Activated naive CD4-positive, alpha-beta T cell treated with anti-CD3 and anti-CD28 coated beads, Interleukin-2, amount 50 U/mL, for 24 hours (primary cell): ENCODE data around the gene CNTNAP2.

Experiments
- H3K27ac Mint-ChIP-seq: one replicate; pipeline ENCODE4 v1.8.0; 2021; ENCODE audit warnings: mild to moderate bottlenecking, mixed read lengths
- H3K27me3 Mint-ChIP-seq: one replicate; pipeline ENCODE4 v1.8.0; 2021; ENCODE audit warnings: mixed read lengths
- H3K36me3 Mint-ChIP-seq: one replicate; pipeline ENCODE4 v1.8.0; 2021; ENCODE audit warnings: mixed read lengths
- H3K4me1 Mint-ChIP-seq: one replicate; pipeline ENCODE4 v1.8.0; 2021; ENCODE audit warnings: mixed read lengths
- H3K4me3 Mint-ChIP-seq: one replicate; pipeline ENCODE4 v1.8.0; 2021; ENCODE audit warnings: mild to moderate bottlenecking, mixed read lengths
- H3K9me3 Mint-ChIP-seq: one replicate; pipeline ENCODE4 v1.8.0; 2021; ENCODE audit warnings: mixed read lengths

Gene CNTNAP2

DNA sequence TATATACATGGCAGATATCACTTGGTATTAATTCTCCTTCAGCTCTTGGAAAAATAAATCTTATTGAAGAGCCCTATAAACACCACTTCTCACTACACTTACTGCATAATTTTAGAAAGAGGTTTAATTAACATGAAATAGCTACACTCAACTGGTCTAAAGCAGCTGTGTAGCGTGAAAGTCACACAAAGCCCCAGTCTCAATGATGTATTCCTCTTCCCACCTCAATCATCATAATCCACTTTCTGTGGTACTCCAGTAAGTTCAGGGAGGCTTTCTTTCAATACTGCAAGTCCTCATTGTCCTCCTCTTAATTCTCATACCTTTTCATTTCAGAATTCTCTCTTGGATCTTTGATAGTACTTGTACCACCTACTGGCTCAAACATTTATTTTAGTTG, 688.0 kb downstream of the CNTNAP2 start:
- Mint-ChIP-seq H3K4me3 (no peak overlapping the region), H3K27ac (no peak overlapping the region), H3K27me3 (no peaks in the 10 kb centered on the region), H3K36me3 (no peaks in the 10 kb centered on the region), H3K4me1 (no peaks in the 10 kb centered on the region), H3K9me3 (peaks cover 11% of the 10 kb centered on the region)

DNA sequence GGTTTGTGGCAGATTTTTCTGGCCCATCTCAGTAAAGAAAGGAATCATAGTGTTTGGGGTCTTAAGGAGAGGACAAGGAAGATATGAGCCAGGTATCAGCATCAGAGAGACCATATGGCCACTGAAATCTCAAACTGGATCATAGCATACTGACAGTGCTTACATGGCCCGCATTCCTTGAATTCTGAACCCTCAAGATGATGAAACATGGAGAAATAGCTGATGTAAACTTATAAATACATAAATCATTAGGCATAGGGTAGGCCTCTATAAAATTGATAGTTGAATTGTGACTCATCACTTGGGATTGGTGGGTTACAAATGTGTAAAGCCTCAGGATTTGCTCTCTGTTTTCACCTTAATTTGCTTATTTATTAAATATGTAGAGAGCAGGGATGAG, 688.5 kb downstream of the CNTNAP2 start:
- H3K4me3 Mint-ChIP-seq, result no peak overlapping the region
- peaks cover 9% of the 10 kb centered on the region for H3K9me3 Mint-ChIP-seq
- no peaks in the 10 kb centered on the region for H3K36me3 Mint-ChIP-seq
- H3K4me1 Mint-ChIP-seq, result no peaks in the 10 kb centered on the region
- H3K27me3 Mint-ChIP-seq, result no peaks in the 10 kb centered on the region
- no peak overlapping the region for H3K27ac Mint-ChIP-seq

DNA sequence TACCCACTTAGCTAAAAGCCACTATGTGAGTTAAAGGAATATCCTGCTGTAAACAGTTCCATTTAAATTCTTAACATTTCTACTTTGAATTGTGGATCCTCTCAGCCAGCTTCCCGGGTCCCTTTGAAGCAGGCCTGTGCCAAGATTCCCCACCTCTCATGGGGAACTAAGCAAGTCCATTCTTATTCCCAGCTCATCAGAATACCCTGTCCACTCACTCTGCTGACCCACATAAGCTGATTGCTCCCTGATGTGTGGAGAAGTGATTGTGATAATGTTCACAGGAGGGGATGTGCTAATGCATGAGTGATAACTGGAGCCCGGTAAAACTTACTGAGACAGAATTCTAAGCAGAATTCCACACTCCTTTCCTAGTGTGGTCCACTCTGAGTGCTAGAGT, 709.7 kb downstream of the CNTNAP2 start:
- Mint-ChIP-seq H3K4me3 (no peak overlapping the region), H3K27ac (no peak overlapping the region), H3K36me3 (no peaks in the 10 kb centered on the region), H3K4me1 (no peaks in the 10 kb centered on the region), H3K9me3 (peaks cover 10% of the 10 kb centered on the region), H3K27me3 (no peaks in the 10 kb centered on the region)

DNA sequence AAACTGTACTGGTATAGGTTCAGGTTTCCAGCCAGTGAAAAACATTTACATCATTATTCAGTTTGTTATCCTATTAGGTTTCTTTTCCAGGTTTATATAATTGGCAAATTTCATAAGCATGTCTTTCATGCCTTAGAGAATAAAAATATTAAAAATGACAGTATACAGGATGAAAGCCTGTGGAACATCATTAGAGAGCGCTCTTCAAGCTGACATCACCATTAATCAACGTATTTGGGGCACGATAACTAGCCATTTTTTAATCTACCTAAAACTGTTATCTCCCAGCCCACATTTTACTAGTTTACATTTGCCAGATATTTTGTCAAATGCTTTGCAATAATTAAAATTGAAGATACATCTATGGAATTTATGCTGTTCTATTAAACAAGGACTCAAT, 714.1 kb downstream of the CNTNAP2 start:
- peaks cover 5% of the 10 kb centered on the region for H3K9me3 Mint-ChIP-seq
- H3K27me3 Mint-ChIP-seq, result no peaks in the 10 kb centered on the region
- H3K36me3 Mint-ChIP-seq, result no peaks in the 10 kb centered on the region

DNA sequence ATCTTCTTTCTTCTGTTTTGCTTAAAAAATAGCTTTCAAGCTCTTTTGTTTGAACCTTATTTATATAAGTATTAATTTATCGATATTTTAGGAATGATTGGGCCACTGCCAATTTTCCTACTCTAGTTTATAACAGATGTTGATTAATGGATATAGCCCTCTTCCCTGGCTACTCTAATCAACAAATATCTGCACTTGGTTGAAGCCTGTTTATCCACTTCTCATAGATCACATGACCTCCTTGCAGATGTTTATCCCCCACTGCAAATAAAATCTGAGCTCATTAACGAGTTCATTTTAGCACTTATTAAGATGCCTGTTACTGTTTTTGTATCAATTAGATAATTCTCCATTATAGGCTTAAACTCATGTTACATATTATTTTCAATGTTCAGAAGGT, 715.3 kb downstream of the CNTNAP2 start:
- H3K36me3 Mint-ChIP-seq, result no peaks in the 10 kb centered on the region
- no peak overlapping the region for H3K27ac Mint-ChIP-seq

More for the DNA sequence above, 714.1 kb downstream of the CNTNAP2 start:
- Mint-ChIP-seq H3K4me1 (no peaks in the 10 kb centered on the region), H3K4me3 (no peak overlapping the region), H3K27ac (no peak overlapping the region)

DNA sequence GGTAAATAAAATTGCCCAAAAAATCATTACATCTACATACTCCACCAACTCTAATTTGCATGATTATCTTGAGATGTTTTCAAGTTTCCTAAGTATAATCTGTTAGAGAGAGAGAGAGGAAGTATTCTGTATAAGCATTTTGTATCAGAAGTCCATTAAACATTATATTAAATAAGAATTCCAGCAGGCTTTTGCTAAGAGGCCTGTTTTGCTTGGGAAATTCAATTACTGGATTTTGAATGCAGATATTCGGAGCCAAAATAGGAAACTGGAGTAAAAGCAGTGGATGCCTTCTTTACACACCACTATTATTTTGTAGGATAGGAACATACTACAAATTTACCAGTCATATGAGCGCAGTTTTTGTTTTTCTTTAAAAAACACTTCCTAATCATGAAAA, 727.8 kb downstream of the CNTNAP2 start:
- Mint-ChIP-seq H3K4me3 (no peak overlapping the region), H3K36me3 (peaks cover 1% of the 10 kb centered on the region), H3K9me3 (no peaks in the 10 kb centered on the region), H3K4me1 (no peaks in the 10 kb centered on the region), H3K27ac (no peak overlapping the region), H3K27me3 (no peaks in the 10 kb centered on the region)

More for the DNA sequence above, 715.3 kb downstream of the CNTNAP2 start:
- H3K27me3 Mint-ChIP-seq, result no peaks in the 10 kb centered on the region
- H3K9me3 Mint-ChIP-seq, result peaks cover 5% of the 10 kb centered on the region
- no peak overlapping the region for H3K4me3 Mint-ChIP-seq
- no peaks in the 10 kb centered on the region for H3K4me1 Mint-ChIP-seq

DNA sequence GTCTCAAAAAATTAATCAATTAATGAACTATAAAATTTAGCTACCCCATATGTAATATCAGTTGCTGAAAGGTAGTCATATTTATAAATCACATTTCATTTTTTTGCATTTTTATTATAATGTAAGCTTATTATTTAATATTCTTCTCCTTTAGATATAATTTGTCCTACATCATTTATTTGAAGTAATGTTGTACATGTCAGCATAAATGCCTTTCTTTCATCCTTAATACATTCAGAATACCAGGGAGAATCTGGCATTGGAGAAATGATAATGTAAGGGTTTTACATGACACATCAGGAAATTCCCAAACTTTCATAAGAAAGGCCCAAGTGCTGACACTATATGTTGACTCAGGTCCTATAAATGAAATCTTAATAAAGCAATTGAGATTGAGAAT, 742.1 kb downstream of the CNTNAP2 start:
- Mint-ChIP-seq H3K27ac (no peak overlapping the region), H3K4me1 (no peaks in the 10 kb centered on the region), H3K4me3 (no peak overlapping the region), H3K9me3 (peaks cover 9% of the 10 kb centered on the region), H3K27me3 (no peaks in the 10 kb centered on the region), H3K36me3 (no peaks in the 10 kb centered on the region)

DNA sequence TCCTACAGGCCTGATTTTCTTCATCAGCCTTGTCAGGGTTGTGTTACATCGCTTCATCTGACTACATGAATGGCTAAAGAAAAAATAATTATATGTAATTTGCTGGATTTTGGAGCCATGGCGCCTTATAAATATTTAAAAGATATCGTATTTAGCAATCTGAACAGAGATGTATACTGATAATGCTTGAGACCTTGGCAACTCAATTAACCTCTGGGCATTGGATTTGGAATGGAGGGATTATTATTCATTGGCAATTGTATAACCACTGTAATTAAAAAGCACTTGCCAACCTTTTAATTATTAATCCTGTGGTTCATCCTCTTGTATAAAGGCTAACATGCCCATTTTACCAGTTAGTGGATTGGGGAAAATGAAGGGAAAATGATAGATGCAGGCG, 745.1 kb downstream of the CNTNAP2 start:
- Mint-ChIP-seq H3K27ac (no peak overlapping the region), H3K27me3 (no peaks in the 10 kb centered on the region), H3K4me3 (no peak overlapping the region), H3K36me3 (no peaks in the 10 kb centered on the region), H3K9me3 (peaks cover 9% of the 10 kb centered on the region), H3K4me1 (no peaks in the 10 kb centered on the region)

DNA sequence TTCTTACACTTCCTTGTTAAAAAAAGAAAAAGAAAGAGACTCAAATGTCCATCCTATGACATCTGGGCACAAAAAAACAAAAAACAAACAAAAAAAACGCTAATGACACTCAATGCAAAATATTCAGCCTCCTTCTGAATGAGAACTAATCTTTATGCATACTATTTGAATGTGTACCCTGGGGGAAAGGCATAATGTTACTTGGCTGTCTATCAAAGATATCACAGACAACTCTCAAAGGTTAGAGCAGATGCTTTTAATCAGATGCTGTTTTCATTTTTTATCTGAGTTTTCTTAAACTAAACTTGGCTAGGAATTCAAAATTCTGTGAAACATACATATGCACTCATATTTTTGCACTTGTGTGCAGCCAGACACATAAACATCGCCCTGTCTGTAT, 745.8 kb downstream of the CNTNAP2 start:
- H3K27ac Mint-ChIP-seq, result no peak overlapping the region
- no peaks in the 10 kb centered on the region for H3K4me1 Mint-ChIP-seq
- H3K9me3 Mint-ChIP-seq, result peaks cover 9% of the 10 kb centered on the region

DNA sequence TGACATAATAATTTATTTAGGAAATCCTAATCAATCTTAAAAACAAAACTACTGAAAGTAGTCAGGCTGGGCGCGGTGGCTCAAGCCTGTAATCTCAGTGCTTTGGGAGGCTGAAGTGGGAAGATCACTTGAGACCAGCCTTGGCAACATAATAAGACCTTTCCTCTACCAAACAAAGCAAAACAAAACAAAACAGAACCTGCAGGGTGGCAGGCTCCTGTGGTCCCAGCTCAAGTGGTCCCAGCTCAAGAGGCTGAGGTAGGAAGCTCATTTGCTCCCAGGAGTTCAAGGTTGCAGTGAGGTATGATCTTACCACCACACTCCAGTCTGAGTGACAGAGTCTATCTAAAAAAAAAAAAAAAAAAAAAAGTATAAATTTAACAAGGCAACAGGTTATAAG, 748.0 kb downstream of the CNTNAP2 start:
- H3K4me1 Mint-ChIP-seq, result no peaks in the 10 kb centered on the region
- H3K27me3 Mint-ChIP-seq, result no peaks in the 10 kb centered on the region
- H3K9me3 Mint-ChIP-seq, result peaks cover 11% of the 10 kb centered on the region
- no peak overlapping the region for H3K4me3 Mint-ChIP-seq
- no peaks in the 10 kb centered on the region for H3K36me3 Mint-ChIP-seq
- H3K27ac Mint-ChIP-seq, result no peak overlapping the region

More for the DNA sequence above, 745.8 kb downstream of the CNTNAP2 start:
- Mint-ChIP-seq H3K36me3 (no peaks in the 10 kb centered on the region), H3K27me3 (no peaks in the 10 kb centered on the region), H3K4me3 (no peak overlapping the region)

DNA sequence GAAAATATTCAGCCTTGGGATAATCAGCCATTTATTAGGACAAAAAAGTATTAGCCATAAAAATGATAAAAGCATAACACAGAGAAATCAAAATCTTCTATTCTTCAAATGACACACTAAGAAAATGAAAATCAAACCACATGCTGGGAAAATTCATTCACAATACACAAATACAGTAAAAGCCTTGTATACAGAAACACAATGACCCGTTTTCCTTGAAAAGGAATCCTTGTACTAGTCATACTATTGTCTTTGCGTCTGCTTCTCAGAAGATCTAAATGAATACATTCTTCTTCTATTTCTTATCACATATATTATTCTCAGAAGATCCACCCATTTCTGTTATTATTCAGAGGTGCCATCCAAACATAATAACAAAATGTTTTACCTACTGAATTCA, 749.1 kb downstream of the CNTNAP2 start:
- Mint-ChIP-seq H3K27ac (no peak overlapping the region), H3K27me3 (no peaks in the 10 kb centered on the region), H3K4me1 (no peaks in the 10 kb centered on the region), H3K36me3 (no peaks in the 10 kb centered on the region), H3K4me3 (no peak overlapping the region), H3K9me3 (peaks cover 5% of the 10 kb centered on the region)

DNA sequence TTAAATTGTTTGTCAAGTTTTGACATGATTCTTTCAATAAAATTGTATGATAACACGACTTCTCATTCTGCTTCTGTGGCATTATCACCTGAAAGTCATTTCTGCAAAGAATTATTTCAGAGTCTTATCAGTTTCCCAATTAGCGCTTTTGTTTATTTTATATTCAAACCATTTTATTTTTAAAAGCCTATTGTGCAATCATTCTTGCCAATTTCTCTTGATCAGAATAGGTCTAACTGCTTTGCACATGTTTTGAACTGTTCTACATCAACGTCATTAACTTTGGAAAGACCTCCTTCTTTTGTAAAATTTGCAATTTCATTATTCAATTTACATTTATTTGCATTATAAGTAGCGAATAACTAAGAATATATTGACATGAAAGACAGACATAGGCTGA, 758.1 kb downstream of the CNTNAP2 start:
- H3K9me3 Mint-ChIP-seq, result no peaks in the 10 kb centered on the region
- H3K27me3 Mint-ChIP-seq, result no peaks in the 10 kb centered on the region
- no peaks in the 10 kb centered on the region for H3K4me1 Mint-ChIP-seq
- H3K36me3 Mint-ChIP-seq, result no peaks in the 10 kb centered on the region
- no peak overlapping the region for H3K4me3 Mint-ChIP-seq
- no peak overlapping the region for H3K27ac Mint-ChIP-seq

DNA sequence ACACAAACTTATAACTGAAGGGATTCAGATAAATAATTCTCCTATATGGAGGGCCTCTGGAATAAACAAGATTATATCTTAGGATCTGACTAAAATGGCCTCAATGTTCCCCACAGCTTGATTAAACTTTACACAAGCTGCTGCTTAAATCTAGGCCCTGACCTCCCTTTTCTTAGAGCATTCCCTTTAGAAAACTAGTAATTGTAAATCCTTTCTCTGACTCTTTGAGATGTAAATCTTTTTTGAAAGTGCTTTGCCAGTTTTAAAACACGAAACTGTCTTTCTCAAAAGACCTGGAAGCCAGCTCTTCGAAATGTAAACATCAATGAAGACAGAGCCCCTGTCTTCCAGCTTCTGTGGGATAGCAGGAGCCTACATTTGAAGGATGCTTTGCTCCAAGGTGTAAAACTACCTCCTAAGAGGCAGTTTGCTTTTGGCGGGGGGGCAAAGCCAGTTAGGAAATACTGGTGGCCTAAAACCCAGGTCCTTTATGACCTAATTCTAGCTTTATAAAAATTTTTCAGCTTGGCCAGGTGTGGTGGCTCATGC, 758.7 kb downstream of the CNTNAP2 start:
- no peak overlapping the region for H3K4me3 Mint-ChIP-seq
- no peaks in the 10 kb centered on the region for H3K27me3 Mint-ChIP-seq
- H3K36me3 Mint-ChIP-seq, result no peaks in the 10 kb centered on the region
- H3K4me1 Mint-ChIP-seq, result no peaks in the 10 kb centered on the region
- no peak overlapping the region for H3K27ac Mint-ChIP-seq
- no peaks in the 10 kb centered on the region for H3K9me3 Mint-ChIP-seq

DNA sequence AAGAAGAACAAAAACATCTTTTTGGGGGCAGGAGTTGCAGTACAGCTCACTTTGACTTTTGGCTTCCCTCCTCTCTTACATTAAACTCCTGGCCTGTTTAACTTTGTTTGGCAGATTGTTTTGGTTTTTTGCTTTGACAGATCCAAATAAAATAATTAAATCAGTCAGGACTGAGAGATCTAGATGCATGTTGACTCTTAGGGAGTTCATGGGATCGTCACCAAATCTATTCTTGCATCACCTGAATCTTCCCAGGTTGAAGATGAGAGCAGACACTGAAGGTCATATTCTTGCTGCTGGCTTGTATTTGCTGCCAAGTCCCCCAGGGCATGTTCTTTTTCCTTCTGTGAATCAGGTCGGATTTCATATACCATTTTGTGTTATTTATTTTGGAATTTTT, 759.4 kb downstream of the CNTNAP2 start:
- H3K27me3 Mint-ChIP-seq, result no peaks in the 10 kb centered on the region
- H3K36me3 Mint-ChIP-seq, result no peaks in the 10 kb centered on the region
- H3K27ac Mint-ChIP-seq, result no peak overlapping the region
- H3K4me3 Mint-ChIP-seq, result no peak overlapping the region
- H3K4me1 Mint-ChIP-seq, result no peaks in the 10 kb centered on the region
- H3K9me3 Mint-ChIP-seq, result no peaks in the 10 kb centered on the region

DNA sequence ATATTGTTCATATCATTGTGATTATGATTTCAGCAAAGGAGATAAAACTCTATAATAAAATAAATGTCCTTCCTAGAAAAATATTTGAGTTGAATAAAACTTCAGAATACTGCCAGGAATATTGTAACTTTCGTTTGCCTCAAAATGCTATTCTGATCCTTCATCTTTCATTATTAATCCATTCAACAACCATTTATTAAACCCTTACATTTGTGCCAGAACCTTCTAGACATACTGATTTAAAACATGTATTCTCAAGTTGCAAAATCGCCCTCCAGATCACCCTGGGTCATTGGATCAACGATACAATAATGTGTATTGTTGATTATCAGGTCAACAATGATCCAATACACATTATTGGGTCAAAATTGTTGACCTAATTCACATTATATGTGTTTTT, 759.8 kb downstream of the CNTNAP2 start:
- Mint-ChIP-seq H3K27me3 (no peaks in the 10 kb centered on the region), H3K4me3 (no peak overlapping the region), H3K36me3 (no peaks in the 10 kb centered on the region), H3K9me3 (no peaks in the 10 kb centered on the region), H3K27ac (no peak overlapping the region), H3K4me1 (no peaks in the 10 kb centered on the region)

DNA sequence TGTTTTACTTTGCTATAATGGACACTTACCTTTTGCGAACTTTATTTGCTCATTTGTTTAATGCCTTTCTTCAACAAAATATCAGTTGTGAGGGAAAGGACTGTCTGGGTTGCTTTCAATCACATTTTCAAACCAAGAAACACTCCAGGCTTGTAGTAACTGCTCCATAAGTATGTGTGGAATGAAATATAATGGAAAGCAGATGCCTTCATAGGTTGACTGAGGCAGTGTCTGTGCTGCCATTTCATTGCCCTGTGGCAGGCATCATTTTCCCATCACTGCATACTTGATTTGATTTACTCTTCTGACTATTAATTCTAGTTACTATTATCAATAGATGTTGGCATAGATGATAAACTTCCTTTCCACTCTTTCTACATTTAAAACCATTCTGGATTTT, 762.3 kb downstream of the CNTNAP2 start:
- Mint-ChIP-seq H3K27me3 (no peaks in the 10 kb centered on the region), H3K36me3 (no peaks in the 10 kb centered on the region), H3K4me1 (no peaks in the 10 kb centered on the region), H3K27ac (no peak overlapping the region), H3K4me3 (no peak overlapping the region), H3K9me3 (no peaks in the 10 kb centered on the region)

DNA sequence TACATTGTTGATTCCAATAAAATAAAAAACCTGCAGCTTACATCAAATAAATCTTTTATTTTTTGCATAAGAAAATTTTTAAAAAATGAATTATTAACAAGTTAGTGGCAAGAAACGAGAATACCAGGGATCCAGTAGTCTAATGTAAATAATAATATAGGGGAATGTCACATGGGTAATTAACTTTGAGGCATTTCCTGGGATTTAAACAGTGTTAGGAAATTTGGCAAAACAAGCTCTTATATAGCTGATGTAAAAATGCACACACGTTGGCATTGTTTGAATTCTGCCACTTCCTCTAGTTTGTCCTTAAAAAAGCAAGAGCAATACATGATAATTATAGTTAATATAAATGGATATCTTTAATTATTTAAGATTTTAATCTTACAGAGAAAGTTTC, 768.6 kb downstream of the CNTNAP2 start:
- Mint-ChIP-seq H3K4me1 (no peaks in the 10 kb centered on the region), H3K27ac (no peak overlapping the region), H3K36me3 (no peaks in the 10 kb centered on the region), H3K4me3 (no peak overlapping the region), H3K9me3 (no peaks in the 10 kb centered on the region), H3K27me3 (no peaks in the 10 kb centered on the region)
